ENCODE results near the gene CIAO2A.

DNA sequence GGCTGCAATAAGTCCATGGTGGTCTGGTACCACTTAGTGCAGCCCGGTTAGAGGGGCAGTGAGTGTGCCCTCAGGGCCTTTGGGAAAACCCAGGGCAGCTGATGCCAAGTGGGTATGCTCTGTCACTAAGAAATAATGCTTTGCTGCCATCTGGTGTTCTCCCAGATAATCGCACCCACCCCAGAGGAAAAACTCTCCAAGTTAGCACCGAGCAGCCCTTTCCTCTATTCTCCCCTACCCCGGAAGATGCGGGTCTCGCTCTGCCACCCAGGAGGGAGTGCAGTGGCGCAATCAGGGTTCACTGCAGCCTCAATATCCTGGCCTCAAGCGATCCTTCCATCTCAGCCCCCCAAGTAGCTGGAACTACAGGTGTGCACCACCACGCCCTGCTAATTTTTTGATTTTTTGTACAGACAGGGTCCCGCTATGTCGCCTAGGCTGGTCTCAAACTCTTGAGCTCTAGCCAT is 26.0 kb downstream of the CIAO2A start:
- TF ChIP-seq CTCF (IDR thresholded peaks at IDR 0.05; ENCODE audit: insufficient read depth, low read depth, low read length) (peak; percentile 73), EZH2 (IDR thresholded peaks at IDR 0.05; ENCODE audit: insufficient read depth, low read length) (no peak)
